H1 (cell line): ENCODE measurements around the gene GDPD1. TPM values are rescaled to one million over a fixed set of nuclear protein-coding genes. Genes with fewer than 3 reads are reported as not detected.

Experiments used
- CTCF ChIA-PET: fragments of 300-600 bp; sonication (Branson Sonifier 250); formaldehyde crosslinking; loops from one replicate; lab custom pipeline; 2021; ENCODE audit not compliant: partially characterized antibody; lab: Charles Lee
- POLR2A ChIA-PET: fragments of 300-600 bp; sonication (Branson Sonifier 250); formaldehyde crosslinking; loops from one replicate; lab custom pipeline; 2021; ENCODE audit warnings: inconsistent platforms; ENCODE audit not compliant: partially characterized antibody; lab: Charles Lee
- DNase-seq, 2 experiments: peaks; one replicate each; pipeline versions ENCODE4 v3.0.0 to v3.0.0-alpha.2; 2010 to 2022; ENCODE audit warnings: low spot score in 2 of 2, low read depth in 1 of 2, mixed read lengths in 1 of 2
- FAIRE-seq: peaks from 2 replicates; lab custom pipeline; 2011; peaks lifted over from hg19 to GRCh38; lab: Jason Lieb, UNC
- H2AFZ ChIP-seq: 2 replicates; pipeline ENCODE4 v1.8.1; 2012; ENCODE audit warnings: low read length, inconsistent platforms
- H2AK5ac ChIP-seq: 2 replicates; pipeline ENCODE4 v1.6.1; 2013; ENCODE audit warnings: low read depth, low read length
- H2BK120ac ChIP-seq: replicated peaks from 2 replicates; pipeline ENCODE3; 2013; ENCODE audit warnings: low read depth, low read length, inconsistent platforms
- H2BK12ac ChIP-seq: 2 replicates; pipeline ENCODE4 v1.6.1; 2013; ENCODE audit warnings: low read depth, low read length
- H2BK15ac ChIP-seq: 2 replicates; pipeline ENCODE4 v1.6.1; 2013; ENCODE audit warnings: low read length
- H2BK20ac ChIP-seq: 2 replicates; pipeline ENCODE4 v1.6.1; 2013; ENCODE audit warnings: low read length
- H2BK5ac ChIP-seq: 2 replicates; pipeline ENCODE4 v1.6.1; 2013; ENCODE audit warnings: low read depth, low read length
- H3K14ac ChIP-seq: 2 replicates; pipeline ENCODE4 v1.6.1; 2013; ENCODE audit warnings: inconsistent platforms; ENCODE audit not compliant: insufficient read length
- H3K18ac ChIP-seq: 2 replicates; pipeline ENCODE4 v1.6.1; 2013; ENCODE audit warnings: low read length; ENCODE audit errors: extremely low read depth
- H3K23ac ChIP-seq: 2 replicates; pipeline ENCODE4 v1.6.1; 2013; ENCODE audit warnings: inconsistent platforms; ENCODE audit not compliant: insufficient read length
- H3K23me2 ChIP-seq: 2 replicates; pipeline ENCODE4 v1.6.1; 2013; ENCODE audit warnings: low read depth, low read length
- H3K27ac ChIP-seq: 2 replicates; pipeline ENCODE4 v1.6.1; 2011; ENCODE audit warnings: low read depth, low read length, inconsistent platforms
- H3K27me3 ChIP-seq, 4 experiments: replicated peaks in 1 of 4; 1 replicate in 1 of 4; 2 replicates in 3 of 4; pipeline versions ENCODE4 v1.6.1 to v1.8.1; 2011 to 2013; ENCODE audit warnings: low read length in 3 of 4, mild to moderate bottlenecking in 3 of 4, inconsistent platforms in 2 of 4, mixed read lengths in 2 of 4, moderate library complexity in 1 of 4; ENCODE audit not compliant: control insufficient read depth in 3 of 4, insufficient read depth in 3 of 4; ENCODE audit errors: extremely low read depth in 1 of 4
- H3K36me3 ChIP-seq, 4 experiments: 2 replicates each; pipeline versions ENCODE4 v1.6.1 to v1.8.1; 2011 to 2013; ENCODE audit warnings: mild to moderate bottlenecking in 4 of 4, low read length in 3 of 4, moderate library complexity in 2 of 4, control low read depth in 1 of 4, inconsistent platforms in 1 of 4; ENCODE audit not compliant: insufficient read depth in 4 of 4, control insufficient read depth in 2 of 4
- H3K4ac ChIP-seq: replicated peaks from 2 replicates; pipeline ENCODE3; 2013; ENCODE audit warnings: low read length, low read depth, mixed read lengths, inconsistent platforms; ENCODE audit not compliant: insufficient read length
- H3K4me1 ChIP-seq, 4 experiments: replicated peaks in 1 of 4; 1 replicate in 1 of 4; 2 replicates in 3 of 4; pipeline versions ENCODE4 v1.6.1 to v1.8.1; 2011 to 2013; ENCODE audit warnings: low read length in 3 of 4, inconsistent platforms in 2 of 4, mixed read lengths in 1 of 4; ENCODE audit not compliant: insufficient read depth in 4 of 4, control insufficient read depth in 3 of 4
- H3K4me2 ChIP-seq, 2 experiments: 2 replicates each; pipeline versions ENCODE4 v1.6.1 to v1.8.1; 2011 to 2013; ENCODE audit warnings: low read depth in 2 of 2, low read length in 2 of 2, control low read depth in 1 of 2, inconsistent platforms in 1 of 2, mild to moderate bottlenecking in 1 of 2; ENCODE audit not compliant: insufficient read depth in 1 of 2
- H3K4me3 ChIP-seq, 4 experiments: fragments of 200-600, 300-600 bp in 1 of 4; sonication (generic), shearing (Covaris generic), sonication (Bioruptor Twin) in 1 of 4; 2 replicates each; pipeline versions ENCODE4 v1.5.1 to v1.8.1; 2011 to 2016; ENCODE audit warnings: low read length in 4 of 4, low read depth in 3 of 4, control low read depth in 2 of 4, inconsistent platforms in 2 of 4, mild to moderate bottlenecking in 2 of 4, mixed read lengths in 1 of 4, moderate library complexity in 1 of 4; ENCODE audit not compliant: insufficient read depth in 2 of 4; ENCODE audit errors: extremely low read depth in 1 of 4
- H3K56ac ChIP-seq: replicated peaks from 2 replicates; pipeline ENCODE3; 2013; ENCODE audit warnings: low read depth, mild to moderate bottlenecking, mixed read lengths, low read length, inconsistent platforms; ENCODE audit not compliant: insufficient read length
- H3K79me1 ChIP-seq: 2 replicates; pipeline ENCODE4 v1.6.1; 2013; ENCODE audit warnings: low read depth, low read length, control low read depth
- H3K79me2 ChIP-seq, 2 experiments: 2 replicates each; pipeline versions ENCODE4 v1.6.1 to v1.8.1; 2012 to 2013; ENCODE audit warnings: low read length in 2 of 2, mild to moderate bottlenecking in 2 of 2, inconsistent platforms in 1 of 2; ENCODE audit not compliant: insufficient read depth in 2 of 2, control insufficient read depth in 1 of 2
- H3K9ac ChIP-seq, 4 experiments: replicated peaks in 1 of 4; 1 replicate in 1 of 4; 2 replicates in 3 of 4; pipeline versions ENCODE4 v1.6.1 to v1.8.1; 2011 to 2013; ENCODE audit warnings: low read depth in 3 of 4, low read length in 3 of 4, control low read depth in 2 of 4, mild to moderate bottlenecking in 2 of 4, moderate library complexity in 2 of 4, inconsistent platforms in 1 of 4; ENCODE audit errors: extremely low read depth in 1 of 4
- H3K9me3 ChIP-seq, 2 experiments: 2 replicates each; pipeline versions ENCODE4 v1.6.1 to v1.8.1; 2012 to 2013; ENCODE audit warnings: mild to moderate bottlenecking in 2 of 2, moderate library complexity in 2 of 2, control low read depth in 1 of 2, inconsistent platforms in 1 of 2, low read depth in 1 of 2, low read length in 1 of 2, mixed read lengths in 1 of 2; ENCODE audit not compliant: insufficient read depth in 2 of 2
- H4K20me1 ChIP-seq, 2 experiments: replicated peaks in 1 of 2; 2 replicates each; pipeline versions ENCODE3 to v1.8.1; 2011 to 2013; ENCODE audit warnings: inconsistent platforms in 2 of 2, low read length in 2 of 2, mild to moderate bottlenecking in 1 of 2; ENCODE audit not compliant: insufficient read depth in 2 of 2, control insufficient read depth in 1 of 2
- H4K5ac ChIP-seq: 2 replicates; pipeline ENCODE4 v1.6.1; 2013; ENCODE audit warnings: low read length, low read depth, mixed read lengths, inconsistent platforms; ENCODE audit not compliant: insufficient read length
- H4K8ac ChIP-seq: 2 replicates; pipeline ENCODE4 v1.8.0; 2013; ENCODE audit warnings: mild to moderate bottlenecking, moderate library complexity, low read length, inconsistent platforms; ENCODE audit not compliant: insufficient read depth; ENCODE audit errors: extremely low read depth
- H4K91ac ChIP-seq: replicated peaks from 2 replicates; pipeline ENCODE3; 2013; ENCODE audit warnings: low read length, mixed read lengths, inconsistent platforms; ENCODE audit not compliant: insufficient read length
- EGR1 ChIP-seq: IDR thresholded peaks from 2 replicates; pipeline ENCODE4 v1.6.1; 2011; ENCODE audit warnings: low read depth, low read length, borderline replicate concordance
- GABPA ChIP-seq: IDR thresholded peaks from 2 replicates; pipeline ENCODE4 v1.6.1; 2011; ENCODE audit warnings: mild to moderate bottlenecking, low read length, moderate library complexity, borderline replicate concordance; ENCODE audit not compliant: insufficient read depth
- GTF2F1 ChIP-seq: IDR thresholded peaks from 2 replicates; pipeline ENCODE4 v1.6.1; 2012; ENCODE audit warnings: low read depth, low read length, improper control_type of control experiment, borderline replicate concordance
- HDAC2 ChIP-seq, 2 experiments: fragments of 300-600 bp in 1 of 2; sonication (generic) in 1 of 2; IDR thresholded peaks; 2 replicates each; pipeline ENCODE4 v1.6.1; 2011 to 2012; ENCODE audit warnings: low read depth in 2 of 2, low read length in 2 of 2, mild to moderate bottlenecking in 2 of 2, moderate library complexity in 2 of 2, borderline replicate concordance in 1 of 2, inconsistent platforms in 1 of 2
- KDM1A ChIP-seq: fragments of 200-600, 300-600 bp; sonication (generic); IDR thresholded peaks from 2 replicates; pipeline ENCODE4 v1.7.1; 2016; ENCODE audit warnings: mild to moderate bottlenecking, low read length, borderline replicate concordance
- KDM4A ChIP-seq: IDR thresholded peaks from one replicate; pipeline ENCODE4 v1.7.1; 2012; ENCODE audit warnings: low read depth, mild to moderate bottlenecking, moderate library complexity, low read length, inconsistent platforms; ENCODE audit not compliant: severe bottlenecking
- PHF8 ChIP-seq: fragments of 200-600 bp; sonication (generic); conservative IDR thresholded peaks from 2 replicates; pipeline ENCODE4 v1.7.1; 2012; ENCODE audit warnings: low read depth, mild to moderate bottlenecking, inconsistent platforms, low read length, moderate library complexity
- SRF ChIP-seq: IDR thresholded peaks from 2 replicates; pipeline ENCODE4 v1.6.1; 2011; ENCODE audit warnings: mild to moderate bottlenecking, low read depth, low read length, moderate library complexity
- TAF1 ChIP-seq: IDR thresholded peaks from 2 replicates; pipeline ENCODE4 v1.6.1; 2011; ENCODE audit warnings: mild to moderate bottlenecking, low read depth, low read length
- TCF12 ChIP-seq: IDR thresholded peaks from 2 replicates; pipeline ENCODE4 v1.6.1; 2011; ENCODE audit warnings: low read depth, mild to moderate bottlenecking, low read length
- ZNF274 ChIP-seq: IDR thresholded peaks from 2 replicates; pipeline ENCODE4 v1.7.0; 2012; ENCODE audit warnings: low read length, borderline replicate concordance; ENCODE audit errors: extremely low read depth
- whole genome bisulfite sequencing, 2 experiments: shearing (Covaris generic) in 1 of 2; methylation state at CpG; one replicate each; pipeline versions ENCODE4 v1.1.6 to v1.1.7; 2013 to 2015; ENCODE audit warnings: low lambda C conversion rate in 2 of 2, mixed read lengths in 2 of 2, inconsistent platforms in 1 of 2, low coverage in 1 of 2, missing lambda C conversion rate in 1 of 2; ENCODE audit not compliant: insufficient replicate concordance in 2 of 2, insufficient coverage in 1 of 2, insufficient read length in 1 of 2; ENCODE audit errors: extremely low coverage in 1 of 2, missing lambda C conversion rate in 1 of 2; 5-methylcytosine and 5-hydroxymethylcytosine counted together
- polyA plus RNA-seq, 7 experiments: library from polyadenylated mRNA; depleted of rRNA in 3 of 7; stranded (reverse) in 5 of 7; unstranded in 2 of 7; fragments of >200 nt in 5 of 7; fragments of 200-250 nt in 2 of 7; gene quantifications; 1 replicate in 5 of 7; 2 replicates in 1 of 7; 4 replicates in 1 of 7; pipeline versions ENCODE4 v1.2.1 to v1.2.3, GENCODE V29; 2011 to 2013; ENCODE audit warnings: missing spikeins in 2 of 7, mixed read lengths in 2 of 7
- total RNA-seq: library from RNA; stranded (reverse); fragmentation: NEBNext Ultra II Directional; extraction: Animal tissue kit (Norgen Biotek cat#: 25700); gene quantifications from 2 replicates; pipeline ENCODE4 v1.2.1, GENCODE V29; 2021

Gene GDPD1
- total and polyA plus RNA-seq, 2 of the 8 experiments (the other 6 are each of a cell fraction or from before 2014, with no cell fraction given) = 3.2 to 7.7 TPM

DNA sequence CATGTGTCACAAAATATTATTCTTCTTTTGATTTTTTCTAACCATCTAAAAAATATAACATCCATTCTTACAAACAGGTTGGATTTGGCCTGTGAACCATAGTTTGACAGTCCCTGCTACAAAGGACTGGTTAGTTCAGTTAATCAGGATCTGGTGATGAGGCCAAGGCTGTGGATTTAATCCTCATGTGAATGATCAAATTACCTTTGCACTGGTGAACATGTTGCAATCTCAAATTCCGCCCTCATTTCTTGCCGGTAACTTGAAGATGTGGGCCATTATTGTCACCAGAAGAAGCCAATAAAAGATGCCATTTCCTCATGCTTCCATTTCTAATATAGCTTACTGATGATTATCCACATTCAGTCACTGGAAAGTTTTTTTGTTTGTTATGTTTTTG lies 75.9 kb downstream of the GDPD1 start:
- no peak overlapping the region for H3K9ac ChIP-seq
- WGBS, 2 experiments = 83% methylated on average over 2 of the region's 2 CpGs; no CpG with 5 or more reads in 1 of the 2 experiments
- TF ChIP-seq GABPA (no peak), TAF1 (no peak), SRF (no peak), KDM4A (no peak), GTF2F1 (no peak), EGR1 (no peak), HDAC2 (IDR thresholded peaks at IDR 0.05; ENCODE audit: borderline replicate concordance in 1 of 2, low read depth in 2 of 2, low read length in 2 of 2) (no peak), TCF12 (no peak), ZNF274 (no peak), KDM1A (no peak), PHF8 (no peak)
- TF ChIP-seq, all 59 proteins: peak for 0
- Histone ChIP-seq H4K91ac (no peak overlapping the region), H3K9me3 (no peaks in the 10 kb centered on the region), H4K20me1 (no peaks in the 10 kb centered on the region), H3K56ac (no peak overlapping the region), H3K4me2 (no peak overlapping the region), H3K4ac (no peak overlapping the region), H2BK15ac (no peak overlapping the region), H4K5ac (no peak overlapping the region), H3K23ac (no peak overlapping the region), H2BK120ac (no peak overlapping the region), H3K79me1 (no peaks in the 10 kb centered on the region), H2BK5ac (no peak overlapping the region), H3K27me3 (no peaks in the 10 kb centered on the region), H3K36me3 (no peaks in the 10 kb centered on the region), H3K23me2 (no peaks in the 10 kb centered on the region), H2AFZ (no peak overlapping the region), H3K79me2 (no peaks in the 10 kb centered on the region), H3K18ac (no peak overlapping the region), H3K4me3 (no peak overlapping the region), H4K8ac (no peak overlapping the region), H2BK12ac (no peak overlapping the region), H2AK5ac (no peak overlapping the region), H2BK20ac (no peak overlapping the region), H3K27ac (no peak overlapping the region), H3K4me1 (no peaks in the 10 kb centered on the region), H3K14ac (no peak overlapping the region)
- DNase-seq = no peak
- POLR2A ChIA-PET = no interaction called here
- CTCF ChIA-PET = no interaction called here
- FAIRE-seq = no peak
